AG10803 (cell line): ENCODE data around the gene MAPK4.

Experiments
- DNase-seq: peaks from one replicate; pipeline ENCODE4 v3.0.0; 2010; ENCODE audit warnings: low read depth
- H3K4me3 ChIP-seq: 2 replicates; pipeline ENCODE4 v1.5.1; 2011; ENCODE audit warnings: mild to moderate bottlenecking, low read length, control low read depth
- CTCF ChIP-seq: conservative IDR thresholded peaks from 2 replicates; pipeline ENCODE4 v1.5.1; 2011; ENCODE audit warnings: mild to moderate bottlenecking, low read length, control low read depth, inconsistent platforms

The MAPK4 gene

GRCh38 chr18:50616484-50617048, 56.7 kb downstream of the MAPK4 start:
- H3K4me3 ChIP-seq: no peak overlapping the region
- no peak for TF ChIP-seq CTCF
- no peak for DNase-seq

GRCh38 chr18:50619861-50620275, 60.0 kb downstream of the MAPK4 start:
- DNase-seq: no peak
- no peak overlapping the region for H3K4me3 ChIP-seq
- no peak for TF ChIP-seq CTCF

GRCh38 chr18:50620319-50620718, 60.4 kb downstream of the MAPK4 start:
- no peak overlapping the region for H3K4me3 ChIP-seq
- TF ChIP-seq CTCF: no peak

GRCh38 chr18:50621366-50621765, 61.5 kb downstream of the MAPK4 start:
- no peak for DNase-seq
- TF ChIP-seq CTCF: no peak
- no peak overlapping the region for H3K4me3 ChIP-seq

More at GRCh38 chr18:50620319-50620718, 60.4 kb downstream of the MAPK4 start:
- DNase-seq: no peak

- no peak overlapping the region for H3K4me3 ChIP-seq
- TF ChIP-seq CTCF: no peak
- DNase-seq: no peak
Observed at GRCh38 chr18:50622320-50622719, 62.4 kb downstream of the MAPK4 start.

GRCh38 chr18:50622865-50623393, 63.0 kb downstream of the MAPK4 start:
- no peak for TF ChIP-seq CTCF
- no peak for DNase-seq
- H3K4me3 ChIP-seq: no peak overlapping the region

GRCh38 chr18:50623694-50624352, 63.9 kb downstream of the MAPK4 start:
- DNase-seq: no peak

More at GRCh38 chr18:50623694-50624352, 63.9 kb downstream of the MAPK4 start:
- no peak overlapping the region for H3K4me3 ChIP-seq
- no peak for TF ChIP-seq CTCF
